Mucosa of stomach (tissue), 1 donor: Measurements from ENCODE around the gene MYOM1.
A peak's percentile ranks its signal among the peaks of the same experiment; 100 is the strongest.
"Not testable (repeated sequence)": the region's sequence is repeated elsewhere in the genome, so short reads cannot be mapped to it uniquely, and the experiment has no call there.

Experiments
- H3K27me3 ChIP-seq: one replicate; pipeline ENCODE4 v1.7.0; 2013; ENCODE audit warnings: mild to moderate bottlenecking, low read length; ENCODE audit not compliant: control insufficient read depth, insufficient read depth
- H3K36me3 ChIP-seq: one replicate; pipeline ENCODE4 v1.7.0; 2013; ENCODE audit warnings: low read length; ENCODE audit not compliant: control insufficient read depth, insufficient read depth
- H3K4me1 ChIP-seq: one replicate; pipeline ENCODE4 v1.7.0; 2013; ENCODE audit warnings: mild to moderate bottlenecking, low read length; ENCODE audit not compliant: control insufficient read depth, insufficient read depth
- H3K4me3 ChIP-seq: one replicate; pipeline ENCODE4 v1.7.0; 2013; ENCODE audit warnings: low read length
- H3K9ac ChIP-seq: one replicate; pipeline ENCODE4 v1.7.0; 2013; ENCODE audit warnings: mild to moderate bottlenecking, low read length, moderate library complexity
- H3K9me3 ChIP-seq: one replicate; pipeline ENCODE4 v1.7.0; 2013; ENCODE audit warnings: mild to moderate bottlenecking, low read length, moderate library complexity; ENCODE audit not compliant: control insufficient read depth
- donor health status: Pancreatic carcinoma.

MYOM1 gene

DNA sequence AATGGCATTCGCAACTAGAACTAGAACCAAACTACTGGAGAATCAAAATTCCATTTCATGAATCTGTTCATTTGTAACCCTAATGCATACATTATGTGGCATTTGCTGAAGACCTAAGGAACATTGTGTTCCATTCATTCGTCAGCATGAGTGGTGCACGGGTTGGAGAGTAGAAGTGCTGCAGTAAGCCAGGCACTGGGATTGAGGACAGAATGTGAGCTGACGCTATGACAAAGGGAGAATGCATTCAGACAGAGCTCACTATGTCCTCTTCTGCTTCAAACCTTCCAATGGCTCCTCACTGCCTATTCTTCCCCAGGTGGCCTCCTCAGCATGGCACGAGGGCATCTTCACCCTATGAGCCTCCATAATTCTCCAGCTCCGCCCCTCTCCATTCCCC, 6.3 kb upstream of the MYOM1 start:
- Histone ChIP-seq H3K9me3 (no peaks in the 10 kb centered on the region), H3K4me3 (no peak overlapping the region), H3K36me3 (no peaks in the 10 kb centered on the region), H3K4me1 (peaks cover 7% of the 10 kb centered on the region), H3K27me3 (no peaks in the 10 kb centered on the region), H3K9ac (no peak overlapping the region)

DNA sequence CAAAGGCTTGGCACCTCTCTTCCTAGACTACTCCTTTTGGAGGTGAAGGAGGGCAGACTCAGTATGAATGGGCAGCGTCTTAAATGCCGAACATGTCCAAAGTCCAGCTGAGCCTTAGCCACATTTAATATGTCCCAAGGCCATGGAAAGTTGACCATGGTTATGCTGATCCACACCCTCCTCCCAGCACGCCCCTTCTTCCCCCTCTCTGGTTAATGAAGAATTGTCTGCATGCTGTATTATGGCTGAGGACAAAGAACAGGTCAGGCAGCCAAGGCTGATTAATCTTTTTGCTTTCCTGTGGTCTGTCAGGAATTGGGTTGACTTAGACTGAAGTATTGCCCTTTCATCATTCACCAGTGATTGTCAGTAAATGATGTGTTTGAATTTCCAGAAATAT, 5.8 kb upstream of the MYOM1 start:
- Histone ChIP-seq H3K36me3 (no peaks in the 10 kb centered on the region), H3K9ac (no peak overlapping the region), H3K4me3 (no peak overlapping the region), H3K27me3 (no peaks in the 10 kb centered on the region), H3K9me3 (no peaks in the 10 kb centered on the region), H3K4me1 (peaks cover 10% of the 10 kb centered on the region)

DNA sequence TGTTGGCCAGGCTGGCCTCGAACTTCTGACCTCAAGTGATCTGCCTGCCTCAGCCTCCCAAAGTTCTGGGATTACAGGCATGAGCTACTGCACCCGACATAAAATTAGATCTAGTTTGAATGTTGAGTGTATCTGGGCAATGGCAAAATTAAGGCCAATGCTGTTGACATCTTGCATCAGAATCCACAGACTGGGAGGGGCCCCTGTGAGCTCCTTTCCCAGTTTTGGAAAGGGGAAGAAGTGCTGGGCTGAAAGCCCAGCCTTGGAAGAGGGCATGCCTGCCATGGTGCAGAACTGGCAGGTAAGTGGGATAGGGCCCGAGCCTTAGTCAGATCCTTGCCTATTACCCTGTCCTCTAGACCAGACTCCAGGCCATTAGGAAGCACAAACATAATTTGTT, 4.5 kb upstream of the MYOM1 start:
- H3K9me3 ChIP-seq: no peaks in the 10 kb centered on the region
- H3K9ac ChIP-seq: no peak overlapping the region
- peaks cover 23% of the 10 kb centered on the region for H3K4me1 ChIP-seq
- no peaks in the 10 kb centered on the region for H3K27me3 ChIP-seq
- H3K4me3 ChIP-seq: no peak overlapping the region
- no peaks in the 10 kb centered on the region for H3K36me3 ChIP-seq

DNA sequence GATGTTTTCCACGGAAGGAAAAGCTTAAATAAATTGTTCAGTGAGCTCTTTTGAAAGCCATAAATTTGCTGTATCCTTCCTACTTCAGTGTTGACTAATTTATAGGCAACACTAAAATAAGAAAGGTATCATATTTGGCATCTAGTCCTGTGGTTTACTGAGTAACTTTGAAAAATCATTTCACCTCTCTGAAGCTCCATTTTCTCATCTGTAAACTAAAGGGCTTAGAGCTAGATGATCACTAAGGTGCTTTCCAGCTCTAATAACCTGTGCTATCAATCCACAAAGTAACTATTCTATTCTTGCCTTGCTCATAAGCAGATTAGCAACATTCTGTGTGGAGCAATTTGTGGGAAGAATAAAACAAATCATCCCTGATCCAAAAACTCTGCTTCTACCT, 3.6 kb upstream of the MYOM1 start:
- Histone ChIP-seq H3K9me3 (no peaks in the 10 kb centered on the region), H3K4me3 (no peak overlapping the region), H3K4me1 (peaks cover 29% of the 10 kb centered on the region), H3K9ac (no peak overlapping the region), H3K27me3 (no peaks in the 10 kb centered on the region), H3K36me3 (no peaks in the 10 kb centered on the region)

DNA sequence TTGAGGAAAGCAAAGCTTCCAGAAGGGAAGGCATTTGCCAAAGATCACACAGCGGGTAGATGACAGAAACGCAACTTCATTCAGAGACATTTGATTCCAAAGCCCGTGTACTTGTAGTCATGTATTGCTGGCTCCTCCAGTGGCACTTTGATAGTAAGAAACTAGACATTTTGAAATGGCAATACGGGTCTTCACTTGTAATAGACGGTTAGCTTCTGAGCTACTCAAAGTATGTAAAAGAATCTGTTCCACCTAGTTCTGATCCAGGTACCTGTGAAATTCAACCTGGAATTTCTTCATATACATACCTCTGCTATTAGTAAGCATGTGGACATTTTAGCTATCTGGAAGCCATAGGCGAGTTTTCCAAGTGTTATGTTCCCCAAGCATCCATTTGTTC, 1.7 kb upstream of the MYOM1 start:
- Histone ChIP-seq H3K4me1 (peaks cover 41% of the 10 kb centered on the region), H3K27me3 (no peaks in the 10 kb centered on the region), H3K9me3 (no peaks in the 10 kb centered on the region), H3K4me3 (no peak overlapping the region), H3K36me3 (no peaks in the 10 kb centered on the region), H3K9ac (no peak overlapping the region)

DNA sequence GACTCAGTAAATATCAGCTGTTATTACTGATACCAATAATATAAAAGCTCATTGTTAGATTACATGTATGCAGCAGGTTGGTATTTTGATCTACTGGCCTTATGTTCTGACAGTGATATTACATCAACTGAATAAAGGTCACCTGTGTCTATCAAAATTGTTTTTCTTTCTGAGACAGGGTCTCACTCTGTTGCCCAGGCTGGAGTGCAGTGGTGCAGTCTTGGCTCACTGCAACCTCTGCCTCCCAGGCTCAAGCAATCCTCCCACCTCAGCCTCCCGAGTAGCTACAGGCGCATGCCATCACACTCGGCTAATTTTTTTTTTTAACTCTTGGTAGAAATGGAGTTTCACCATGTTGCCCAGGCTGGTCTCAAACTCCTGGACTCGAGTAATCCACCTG, 1.1 kb upstream of the MYOM1 start:
- H3K36me3 ChIP-seq, H3K4me3 ChIP-seq, H3K27me3 ChIP-seq, H3K9me3 ChIP-seq, H3K9ac ChIP-seq: not testable (repeated sequence)
- peaks cover 45% of the 10 kb centered on the region for H3K4me1 ChIP-seq

DNA sequence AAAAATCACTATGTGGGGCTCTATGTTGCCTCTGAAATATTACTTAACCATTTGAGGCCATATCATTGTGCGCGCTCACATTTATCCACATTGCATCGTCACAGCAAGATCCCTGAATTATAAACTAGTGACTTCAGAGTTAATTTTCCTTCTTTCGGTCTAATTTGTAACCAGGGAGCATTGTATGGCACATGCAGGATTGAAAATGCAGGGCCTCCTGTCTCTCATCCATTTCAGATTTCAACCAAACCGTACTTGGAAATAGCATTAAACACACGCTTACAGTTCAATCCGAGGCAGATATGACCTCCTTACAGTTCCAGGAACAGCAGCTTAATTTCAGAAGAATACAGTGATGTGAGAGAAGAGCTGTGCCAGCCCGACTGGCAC, 532 bp downstream of the MYOM1 start:
- Histone ChIP-seq H3K9ac (peak overlapping the region; percentile 15), H3K27me3 (no peaks in the 10 kb centered on the region), H3K4me1 (peaks cover 39% of the 10 kb centered on the region), H3K36me3 (no peaks in the 10 kb centered on the region), H3K9me3 (no peaks in the 10 kb centered on the region), H3K4me3 (no peak overlapping the region)

DNA sequence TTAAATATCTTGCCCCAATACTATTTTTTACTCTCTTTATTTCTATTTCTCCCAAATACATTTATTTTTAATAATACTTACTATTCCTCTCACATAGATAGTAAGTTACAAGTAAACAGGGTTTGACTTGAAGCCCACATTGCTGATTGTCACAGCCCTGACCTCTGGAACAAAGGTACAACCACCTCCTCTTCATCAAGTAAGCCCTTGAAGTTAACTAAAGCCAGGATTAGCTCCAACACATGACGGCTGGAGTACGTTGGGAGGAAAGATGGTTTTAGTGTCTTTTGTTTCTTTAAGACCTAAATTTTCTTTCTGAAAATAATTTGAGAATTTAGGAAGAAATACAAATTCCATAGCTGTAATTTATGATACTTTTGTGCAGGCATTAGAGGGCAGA, 949 bp downstream of the MYOM1 start:
- Histone ChIP-seq H3K9ac (peak overlapping the region; percentile 36), H3K36me3 (no peaks in the 10 kb centered on the region), H3K4me1 (peaks cover 40% of the 10 kb centered on the region), H3K4me3 (no peak overlapping the region), H3K27me3 (no peaks in the 10 kb centered on the region), H3K9me3 (no peaks in the 10 kb centered on the region)

DNA sequence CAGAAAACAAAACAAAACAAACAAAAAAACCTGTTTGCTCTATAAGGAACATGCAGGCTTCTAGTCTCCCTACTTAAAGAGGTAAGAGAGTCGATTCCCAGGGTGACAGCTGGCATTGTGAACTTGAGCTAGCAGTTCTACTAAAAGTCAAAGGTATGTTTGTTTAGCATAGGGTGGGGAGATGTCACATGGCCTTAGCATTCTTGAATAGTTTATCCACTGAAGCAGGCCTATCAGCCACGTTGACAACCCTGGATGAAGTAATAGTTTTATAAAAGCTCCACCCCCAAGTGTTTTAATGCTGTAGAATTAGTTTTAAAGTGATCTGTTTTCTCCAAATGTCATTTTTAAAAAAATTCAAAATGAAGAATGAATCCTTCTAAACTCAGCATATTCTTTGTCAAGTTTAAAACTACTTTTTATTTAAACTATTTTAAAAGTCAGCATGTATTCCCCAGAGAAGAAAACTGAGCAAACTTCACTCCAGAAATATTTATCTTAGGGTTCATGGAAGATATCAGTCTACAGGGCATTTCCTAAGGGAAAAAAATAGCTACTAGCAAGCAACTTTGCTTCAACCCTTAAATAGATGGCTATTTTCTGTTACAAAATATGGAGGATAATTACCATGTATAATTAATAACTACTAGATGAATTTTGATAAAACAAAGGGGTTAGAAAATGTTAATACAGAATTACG, 1.7 kb downstream of the MYOM1 start:
- Histone ChIP-seq H3K36me3 (no peaks in the 10 kb centered on the region), H3K9ac (peak overlapping the region; percentile 20), H3K4me1 (peaks cover 46% of the 10 kb centered on the region), H3K27me3 (no peaks in the 10 kb centered on the region), H3K4me3 (no peak overlapping the region), H3K9me3 (no peaks in the 10 kb centered on the region)

DNA sequence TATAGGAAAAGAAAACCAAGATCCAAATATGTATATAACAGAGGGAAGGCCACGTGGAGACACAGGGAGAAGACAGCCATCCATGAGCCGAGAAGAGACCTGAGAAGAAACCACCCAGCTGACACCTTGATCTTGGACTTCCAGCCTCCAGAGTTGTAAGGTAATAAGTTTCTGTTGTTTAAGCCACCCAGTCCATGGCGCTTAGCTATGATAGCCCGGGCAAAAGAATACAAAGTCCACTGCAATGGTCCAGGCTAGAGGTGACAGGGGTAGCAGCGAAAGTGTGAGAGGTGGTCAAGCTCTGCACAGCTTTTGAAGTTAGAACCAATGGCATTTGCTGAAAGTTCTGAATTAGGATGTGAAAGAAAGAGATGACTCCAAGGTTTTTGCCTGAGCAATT, 2.8 kb downstream of the MYOM1 start:
- H3K4me3 ChIP-seq: no peak overlapping the region
- H3K9me3 ChIP-seq: no peaks in the 10 kb centered on the region
- no peaks in the 10 kb centered on the region for H3K27me3 ChIP-seq
- H3K9ac ChIP-seq: peak overlapping the region; percentile 22
- H3K36me3 ChIP-seq: no peaks in the 10 kb centered on the region
- peaks cover 56% of the 10 kb centered on the region for H3K4me1 ChIP-seq

DNA sequence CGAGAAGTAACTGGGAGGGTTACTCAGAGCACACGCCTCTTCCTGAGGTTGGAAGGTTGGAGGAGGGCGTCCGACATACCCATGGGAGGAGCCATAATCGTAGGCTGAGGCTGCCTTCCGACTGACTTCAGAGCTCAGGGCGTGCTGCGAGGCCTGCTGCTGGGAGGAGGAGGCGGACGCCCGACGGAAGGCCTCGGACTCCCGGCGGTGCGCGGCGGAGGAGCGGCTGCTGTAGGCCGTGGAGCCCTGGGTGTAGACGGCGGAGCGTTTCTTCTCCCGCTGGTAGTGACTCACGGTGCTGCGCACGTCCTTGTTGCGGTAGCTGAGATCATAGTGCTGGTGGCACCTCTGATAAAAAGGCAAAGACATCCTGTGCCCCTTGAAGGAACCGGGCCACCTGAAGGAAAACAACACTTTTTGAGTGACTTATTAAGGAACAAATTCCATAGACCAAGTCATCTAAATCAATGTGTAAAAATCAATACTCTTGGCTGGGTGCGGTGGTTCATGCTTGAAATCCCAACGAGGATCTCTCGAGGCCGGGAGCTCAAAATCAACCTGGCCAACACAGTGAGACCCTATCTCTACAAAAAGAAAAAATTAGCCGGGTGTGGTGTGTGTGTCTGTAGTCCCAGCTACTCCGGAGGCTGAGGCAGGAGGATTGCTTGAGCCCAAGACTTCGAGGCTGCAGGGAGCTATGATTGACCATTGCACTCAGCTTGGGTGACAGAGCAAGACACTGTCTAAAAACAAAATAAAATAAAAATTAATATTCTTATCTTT, 4.7 kb downstream of the MYOM1 start:
- H3K9ac ChIP-seq: no peak overlapping the region
- H3K9me3 ChIP-seq: no peaks in the 10 kb centered on the region
- H3K4me3 ChIP-seq: no peak overlapping the region
- H3K27me3 ChIP-seq: no peaks in the 10 kb centered on the region
- H3K36me3 ChIP-seq: no peaks in the 10 kb centered on the region
- H3K4me1 ChIP-seq: peaks cover 67% of the 10 kb centered on the region

DNA sequence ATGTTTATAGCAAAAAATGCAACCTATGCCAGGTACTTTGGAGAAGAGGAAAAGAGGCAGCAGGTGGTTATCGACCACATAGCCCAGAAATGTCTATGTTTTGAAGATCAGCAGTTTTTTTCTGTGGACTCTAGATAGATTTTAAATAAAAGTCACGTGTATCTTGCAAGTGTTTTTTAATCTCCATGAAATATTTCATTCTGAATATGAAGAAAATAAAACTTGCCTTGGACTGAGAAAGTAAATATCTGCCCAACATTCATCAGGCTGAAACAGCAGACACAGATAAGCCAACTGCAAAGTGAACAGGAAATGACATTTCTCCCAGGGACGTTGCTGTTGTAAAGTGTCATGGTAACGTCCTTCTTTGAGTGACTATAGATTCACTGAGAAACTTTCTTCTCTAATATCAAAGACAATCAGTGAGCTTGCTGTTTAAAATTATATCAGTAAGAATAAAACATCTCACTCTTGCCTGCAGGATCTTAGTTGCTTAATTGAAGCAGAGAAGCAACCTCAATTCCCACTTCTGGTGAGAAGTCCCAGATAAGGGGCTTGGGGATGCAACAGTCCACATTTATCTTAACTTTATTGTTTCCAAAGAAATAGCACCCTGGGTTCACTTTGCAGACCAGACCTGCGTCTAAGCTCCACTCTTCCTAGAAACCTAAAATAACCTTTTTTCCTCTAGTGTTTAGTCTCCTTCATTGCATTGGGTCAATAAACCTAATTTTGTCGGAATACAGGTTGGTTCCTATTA, 6.3 kb downstream of the MYOM1 start:
- Histone ChIP-seq H3K27me3 (no peaks in the 10 kb centered on the region), H3K9ac (no peak overlapping the region), H3K4me1 (peaks cover 67% of the 10 kb centered on the region), H3K36me3 (no peaks in the 10 kb centered on the region), H3K9me3 (no peaks in the 10 kb centered on the region), H3K4me3 (no peak overlapping the region)
